ENCODE data around the gene E2F8. TPM values are rescaled to one million over a fixed set of nuclear protein-coding genes. Genes with fewer than 3 reads are reported as not detected.

Gene E2F8
- total and polyA plus RNA-seq, 7 experiments from 2014 or later: 0.17 to 25.4 TPM; not detected in 5

GRCh38 chr11:19253817-19254216 is 13.1 kb upstream of the E2F8 start:
- H3K27me3 ChIP-seq (ENCODE audit: control insufficient read depth in 2 of 2, insufficient read depth in 2 of 2, low read length in 2 of 2): no peaks in the 10 kb centered on the region
- Mint-ChIP-seq H3K27ac (no peak overlapping the region), H3K4me3 (no peak overlapping the region), H3K4me1 (no peaks in the 10 kb centered on the region), H3K36me3 (peaks cover 0 to 6% (median 0%) of the 10 kb centered on the region in 5 donors), H3K27me3 (peaks cover 13 to 45% (median 26%) of the 10 kb centered on the region in 5 donors), H3K9me3 (peaks cover 0 to 13% (median 5%) of the 10 kb centered on the region in 11 donors)
- no peak for ATAC-seq
- POLR2A ChIA-PET: no interaction called here
- DNase-seq: no peak
- H3K9me3 ChIP-seq (ENCODE audit: control insufficient read depth in 2 of 3, low read length in 3 of 3): peaks cover 0 to 5% (median 0%) of the 10 kb centered on the region in 3 experiments
- H3K36me3 ChIP-seq (ENCODE audit: control insufficient read depth in 2 of 3, insufficient read depth in 3 of 3, low read length in 3 of 3): no peaks in the 10 kb centered on the region
- no peak overlapping the region for H3K4me3 ChIP-seq (ENCODE audit: low read length)
- CTCF ChIA-PET: no interaction called here
- no peak overlapping the region for H3K27ac ChIP-seq (ENCODE audit: low read depth, low read length)
- H3K4me1 ChIP-seq (ENCODE audit: control insufficient read depth in 2 of 2, insufficient read depth in 2 of 2, low read length in 2 of 2): no peaks in the 10 kb centered on the region
- intact Hi-C loops (cut with micrococcal nuclease): no loop called here

- peaks cover 0 to 6% (median 0%) of the 10 kb centered on the region in 5 donors for H3K36me3 Mint-ChIP-seq
- no peak overlapping the region for H3K4me3 ChIP-seq (ENCODE audit: low read length)
- no peaks in the 10 kb centered on the region for H3K27me3 ChIP-seq (ENCODE audit: control insufficient read depth in 2 of 2, insufficient read depth in 2 of 2, low read length in 2 of 2)
- CTCF ChIA-PET: no interaction called here
- H3K4me1 Mint-ChIP-seq: no peaks in the 10 kb centered on the region
- intact Hi-C loops (cut with micrococcal nuclease): no loop called here
- peaks cover 16 to 50% (median 28%) of the 10 kb centered on the region in 5 donors for H3K27me3 Mint-ChIP-seq
- H3K9me3 ChIP-seq (ENCODE audit: control insufficient read depth in 2 of 3, low read length in 3 of 3): peaks cover 0 to 5% (median 0%) of the 10 kb centered on the region in 3 experiments
- H3K27ac Mint-ChIP-seq: no peak overlapping the region
- POLR2A ChIA-PET: no interaction called here
- no peak overlapping the region for H3K27ac ChIP-seq (ENCODE audit: low read depth, low read length)
- H3K4me1 ChIP-seq (ENCODE audit: control insufficient read depth in 2 of 2, insufficient read depth in 2 of 2, low read length in 2 of 2): no peaks in the 10 kb centered on the region
- no peak overlapping the region for H3K4me3 Mint-ChIP-seq
- H3K9me3 Mint-ChIP-seq: peaks cover 0 to 13% (median 5%) of the 10 kb centered on the region in 11 donors
- no peak for DNase-seq
- H3K36me3 ChIP-seq (ENCODE audit: control insufficient read depth in 2 of 3, insufficient read depth in 3 of 3, low read length in 3 of 3): no peaks in the 10 kb centered on the region
- ATAC-seq: no peak
Measured at GRCh38 chr11:19253153-19253745, 12.5 kb upstream of the E2F8 start.

GRCh38 chr11:19252394-19253152 is 11.8 kb upstream of the E2F8 start:
- POLR2A ChIA-PET: no interaction called here
- no peaks in the 10 kb centered on the region for H3K4me1 Mint-ChIP-seq
- CTCF ChIA-PET: no interaction called here
- peaks cover 0 to 6% (median 0%) of the 10 kb centered on the region in 5 donors for H3K36me3 Mint-ChIP-seq
- H3K27ac Mint-ChIP-seq: no peak overlapping the region
- H3K4me3 Mint-ChIP-seq: no peak overlapping the region
- no peak overlapping the region for H3K4me3 ChIP-seq (ENCODE audit: low read length)
- H3K27me3 ChIP-seq (ENCODE audit: control insufficient read depth in 2 of 2, insufficient read depth in 2 of 2, low read length in 2 of 2): no peaks in the 10 kb centered on the region
- H3K27me3 Mint-ChIP-seq: peaks cover 23 to 56% (median 34%) of the 10 kb centered on the region in 5 donors
- no peak for ATAC-seq
- intact Hi-C loops (cut with micrococcal nuclease): no loop called here
- DNase-seq: no peak
- no peaks in the 10 kb centered on the region for H3K36me3 ChIP-seq (ENCODE audit: control insufficient read depth in 2 of 3, insufficient read depth in 3 of 3, low read length in 3 of 3)
- H3K9me3 Mint-ChIP-seq: peaks cover 0 to 16% (median 5%) of the 10 kb centered on the region in 11 donors
- H3K4me1 ChIP-seq (ENCODE audit: control insufficient read depth in 2 of 2, insufficient read depth in 2 of 2, low read length in 2 of 2): no peaks in the 10 kb centered on the region
- H3K27ac ChIP-seq (ENCODE audit: low read depth, low read length): no peak overlapping the region
- H3K9me3 ChIP-seq (ENCODE audit: control insufficient read depth in 2 of 3, low read length in 3 of 3): peaks cover 0 to 5% (median 0%) of the 10 kb centered on the region in 3 experiments

- CTCF ChIA-PET: no interaction called here
- H3K27me3 ChIP-seq (ENCODE audit: control insufficient read depth in 2 of 2, insufficient read depth in 2 of 2, low read length in 2 of 2): no peaks in the 10 kb centered on the region
- Mint-ChIP-seq H3K27ac (no peak overlapping the region), H3K4me3 (no peak overlapping the region), H3K36me3 (peaks cover 0 to 6% (median 0%) of the 10 kb centered on the region in 5 donors), H3K4me1 (no peaks in the 10 kb centered on the region), H3K27me3 (peaks cover 33 to 58% (median 38%) of the 10 kb centered on the region in 5 donors), H3K9me3 (peaks cover 0 to 19% (median 5%) of the 10 kb centered on the region in 11 donors)
- no peak for DNase-seq
- no peaks in the 10 kb centered on the region for H3K4me1 ChIP-seq (ENCODE audit: control insufficient read depth in 2 of 2, insufficient read depth in 2 of 2, low read length in 2 of 2)
- no peak for ATAC-seq
- H3K27ac ChIP-seq (ENCODE audit: low read depth, low read length): no peak overlapping the region
- POLR2A ChIA-PET: no interaction called here
- intact Hi-C loops (cut with micrococcal nuclease): no loop called here
- no peak overlapping the region for H3K4me3 ChIP-seq (ENCODE audit: low read length)
- H3K9me3 ChIP-seq (ENCODE audit: control insufficient read depth in 2 of 3, low read length in 3 of 3): peaks cover 0 to 5% (median 0%) of the 10 kb centered on the region in 3 experiments
- H3K36me3 ChIP-seq (ENCODE audit: control insufficient read depth in 2 of 3, insufficient read depth in 3 of 3, low read length in 3 of 3): no peaks in the 10 kb centered on the region
Measured at GRCh38 chr11:19251577-19251976, 10.8 kb upstream of the E2F8 start.

- CTCF ChIA-PET: no interaction called here
- Mint-ChIP-seq H3K27me3 (peaks cover 54 to 77% (median 64%) of the 10 kb centered on the region in 5 donors), H3K4me3 (no peak overlapping the region), H3K4me1 (peaks cover 8 to 25% (median 13%) of the 10 kb centered on the region in 7 donors), H3K36me3 (peaks cover 0 to 2% (median 0%) of the 10 kb centered on the region in 5 donors), H3K27ac (no peak overlapping the region), H3K9me3 (peaks cover 0 to 19% (median 0%) of the 10 kb centered on the region in 11 donors)
- Histone ChIP-seq H3K36me3 (ENCODE audit: control insufficient read depth in 2 of 3, insufficient read depth in 3 of 3, low read length in 3 of 3) (no peaks in the 10 kb centered on the region), H3K27ac (ENCODE audit: low read depth, low read length) (no peak overlapping the region), H3K4me3 (ENCODE audit: low read length) (no peak overlapping the region), H3K27me3 (ENCODE audit: control insufficient read depth in 2 of 2, insufficient read depth in 2 of 2, low read length in 2 of 2) (peaks cover 6 to 19% of the 10 kb centered on the region in 2 donors), H3K9me3 (ENCODE audit: control insufficient read depth in 2 of 3, low read length in 3 of 3) (no peaks in the 10 kb centered on the region), H3K4me1 (ENCODE audit: control insufficient read depth in 2 of 2, insufficient read depth in 2 of 2, low read length in 2 of 2) (peaks cover 6% of the 10 kb centered on the region in 2 donors)
- intact Hi-C loops (cut with micrococcal nuclease): no loop called here
- POLR2A ChIA-PET: no interaction called here
- ATAC-seq: no peak
- DNase-seq: no peak
Measured at GRCh38 chr11:19246816-19247215, 6.1 kb upstream of the E2F8 start.

GRCh38 chr11:19245351-19245750 is 4.6 kb upstream of the E2F8 start:
- H3K36me3 ChIP-seq (ENCODE audit: control insufficient read depth in 2 of 3, insufficient read depth in 3 of 3, low read length in 3 of 3): no peaks in the 10 kb centered on the region
- ATAC-seq: no peak
- ChIA-PET POLR2A (no interaction called here), CTCF (no interaction called here)
- no peak overlapping the region for H3K27ac Mint-ChIP-seq
- peaks cover 47 to 76% (median 65%) of the 10 kb centered on the region in 5 donors for H3K27me3 Mint-ChIP-seq
- H3K27me3 ChIP-seq (ENCODE audit: control insufficient read depth in 2 of 2, insufficient read depth in 2 of 2, low read length in 2 of 2): peaks cover 8 to 23% of the 10 kb centered on the region in 2 donors
- peaks cover 8 to 9% of the 10 kb centered on the region in 2 donors for H3K4me1 ChIP-seq (ENCODE audit: control insufficient read depth in 2 of 2, insufficient read depth in 2 of 2, low read length in 2 of 2)
- peaks cover 0 to 15% (median 0%) of the 10 kb centered on the region in 11 donors for H3K9me3 Mint-ChIP-seq
- H3K9me3 ChIP-seq (ENCODE audit: control insufficient read depth in 2 of 3, low read length in 3 of 3): no peaks in the 10 kb centered on the region
- no peak overlapping the region for H3K4me3 ChIP-seq (ENCODE audit: low read length)
- intact Hi-C loops (cut with micrococcal nuclease): no loop called here
- peaks cover 0 to 2% (median 0%) of the 10 kb centered on the region in 5 donors for H3K36me3 Mint-ChIP-seq
- H3K27ac ChIP-seq (ENCODE audit: low read depth, low read length): no peak overlapping the region
- no peak for DNase-seq
- H3K4me1 Mint-ChIP-seq: peaks cover 8 to 25% (median 18%) of the 10 kb centered on the region in 7 donors
- H3K4me3 Mint-ChIP-seq: no peak overlapping the region

Data from naive thymus-derived CD4-positive, alpha-beta T cell (primary cell).